ENCODE results near the gene BCAS4.
A peak's percentile ranks its signal among the peaks of the same experiment; 100 is the strongest.
"Not testable (repeated sequence)": the region's sequence is repeated elsewhere in the genome, so short reads cannot be mapped to it uniquely, and the experiment has no call there.

BCAS4 gene, protein sequence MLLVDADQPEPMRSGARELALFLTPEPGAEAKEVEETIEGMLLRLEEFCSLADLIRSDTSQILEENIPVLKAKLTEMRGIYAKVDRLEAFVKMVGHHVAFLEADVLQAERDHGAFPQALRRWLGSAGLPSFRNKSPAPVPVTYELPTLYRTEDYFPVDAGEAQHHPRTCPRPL

DNA sequence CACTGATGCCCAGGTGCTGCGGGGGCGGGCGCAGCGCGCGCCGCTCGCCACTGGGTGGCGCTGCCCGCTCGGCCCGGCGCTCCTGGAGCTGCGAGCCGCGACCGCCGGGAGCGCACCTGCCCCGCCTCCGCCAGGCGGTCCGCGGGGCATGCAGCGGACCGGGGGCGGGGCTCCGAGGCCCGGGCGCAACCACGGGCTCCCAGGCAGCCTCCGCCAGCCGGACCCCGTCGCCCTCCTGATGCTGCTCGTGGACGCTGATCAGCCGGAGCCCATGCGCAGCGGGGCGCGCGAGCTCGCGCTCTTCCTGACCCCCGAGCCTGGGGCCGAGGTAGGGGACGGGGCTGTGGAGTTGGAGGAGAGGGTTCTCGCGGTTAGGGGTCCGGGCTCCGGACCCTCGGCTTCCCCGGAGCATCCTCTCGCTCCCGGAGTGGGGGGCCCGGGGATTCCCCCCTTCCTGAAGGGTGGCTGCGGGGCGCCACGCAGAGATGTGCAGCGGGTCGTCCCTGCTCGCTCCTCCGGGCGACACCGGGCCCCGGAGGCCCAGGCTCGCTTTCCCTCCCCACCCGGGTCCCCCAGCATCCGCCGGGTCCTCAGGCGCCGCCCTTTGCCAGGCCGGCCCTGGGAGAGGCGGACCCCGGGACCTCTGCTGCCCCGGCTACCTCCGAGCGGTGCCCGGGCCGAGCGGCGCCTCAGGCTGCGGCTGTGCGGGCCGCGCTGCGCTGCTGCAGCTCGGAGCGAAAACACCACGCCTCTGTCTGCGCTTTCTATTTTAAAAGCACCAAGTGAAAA, at the start of gene BCAS4:
TSS of gene BCAS4 (plus strand) at position 216 of the 789 bp plus-strand sequence. CDS start at position 239, 23 bp downstream.
- DNase-seq = peak; percentile 35

DNA sequence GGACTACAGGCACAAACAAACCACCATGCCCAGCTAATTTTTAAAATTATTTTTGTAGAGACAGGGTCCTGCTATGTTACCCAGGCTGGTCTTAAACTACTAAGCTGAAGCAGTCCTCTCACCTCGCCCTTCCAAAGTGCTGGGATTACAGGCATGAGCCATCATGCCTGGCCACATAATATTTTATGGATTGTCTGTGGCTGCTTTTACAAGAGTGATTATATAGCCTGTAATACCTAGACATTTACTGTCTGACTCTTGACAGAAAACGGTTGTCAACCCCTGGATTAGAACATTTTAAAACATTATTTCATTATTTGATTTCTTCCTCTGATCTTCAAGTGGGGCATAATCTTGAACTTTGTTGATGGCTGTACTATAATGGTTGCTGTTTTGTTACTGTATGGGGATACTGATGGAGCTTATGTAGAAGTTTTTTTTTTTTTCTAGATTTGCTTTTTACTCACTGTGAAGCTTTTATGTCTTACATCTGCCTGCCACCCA, 49.2 kb upstream of the BCAS4 start:
- no peak for DNase-seq

DNA sequence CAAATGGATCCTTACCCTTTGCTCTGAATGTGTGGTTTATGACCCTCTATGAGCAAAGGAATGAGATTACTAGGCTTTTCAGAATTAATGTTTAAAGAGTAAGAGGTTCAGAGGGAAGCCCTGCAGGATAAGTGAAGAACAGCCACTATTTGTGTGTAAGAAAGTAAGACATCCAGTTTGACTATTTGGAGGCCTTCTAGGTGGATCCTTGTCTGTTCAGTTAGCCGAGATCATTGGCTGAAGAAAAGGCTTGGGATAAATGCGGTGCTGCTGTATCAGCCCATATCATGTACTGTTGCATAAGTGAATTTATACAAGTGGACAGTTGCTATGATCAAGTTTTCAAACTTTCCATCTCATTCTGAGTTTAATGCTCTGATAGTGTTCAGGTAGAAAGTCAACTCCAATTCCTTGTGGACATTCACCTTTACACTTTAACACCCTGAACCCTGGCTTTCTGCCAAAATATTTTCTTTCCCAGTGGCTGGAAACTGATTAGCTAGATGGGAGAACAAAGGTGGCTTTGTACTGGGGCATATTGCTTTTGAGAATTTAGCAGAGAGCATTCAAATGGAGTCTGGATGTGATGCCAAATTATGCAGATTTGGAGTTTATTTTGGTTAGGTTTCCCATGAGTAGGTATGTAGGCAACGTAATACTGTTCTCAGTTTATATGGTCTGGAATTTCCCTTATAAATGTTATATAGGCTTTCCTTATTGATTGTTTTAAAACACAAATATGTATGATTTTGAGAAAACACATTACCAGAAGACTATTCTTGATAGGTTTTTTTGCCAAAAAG, 48.5 kb upstream of the BCAS4 start:
- DNase-seq = no peak

DNA sequence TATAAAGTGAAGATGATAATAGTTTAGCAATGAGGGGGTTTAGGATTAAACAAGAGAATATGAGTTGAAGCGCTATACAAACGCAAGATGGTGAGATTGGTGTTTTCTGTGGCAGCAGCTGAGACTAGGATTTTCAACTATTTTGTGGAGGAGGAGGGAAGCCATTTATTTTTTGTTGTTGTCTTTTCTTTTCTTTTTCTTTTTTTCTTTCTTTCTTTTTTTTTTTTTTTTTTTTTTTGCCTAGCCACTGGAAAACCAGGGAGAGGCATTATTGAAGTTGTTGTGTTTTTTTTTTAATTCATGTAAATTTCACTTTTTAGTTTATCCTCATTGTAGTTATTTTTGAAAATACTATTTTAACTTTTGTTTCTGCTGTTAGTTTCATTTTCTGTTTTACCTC, 47.6 kb upstream of the BCAS4 start:
- DNase-seq = no peak

DNA sequence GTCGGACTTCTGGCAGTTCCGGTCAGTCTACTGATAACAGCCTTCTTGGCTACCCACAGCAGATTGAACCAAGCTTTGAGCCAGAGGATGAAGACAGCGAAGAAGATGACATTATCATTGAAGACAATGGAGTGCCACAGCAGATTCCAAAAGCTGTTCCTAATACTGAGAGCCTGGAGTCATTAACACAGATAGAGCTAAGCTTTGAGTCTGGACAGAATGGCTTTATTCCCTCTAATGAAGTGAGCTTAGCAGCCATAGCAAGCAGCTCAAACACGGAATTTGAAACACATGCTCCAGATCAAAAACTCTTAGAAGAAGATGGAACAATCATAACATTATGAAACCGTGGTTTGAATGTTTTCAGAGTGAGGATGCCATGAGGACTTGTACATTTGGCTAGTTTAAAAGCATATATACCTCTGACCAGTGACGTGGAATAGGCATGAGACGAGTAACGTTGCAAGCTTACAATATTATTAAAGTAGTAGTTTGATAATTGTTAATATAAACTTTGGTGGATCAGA, 44.7 kb upstream of the BCAS4 start:
- no peak for DNase-seq

DNA sequence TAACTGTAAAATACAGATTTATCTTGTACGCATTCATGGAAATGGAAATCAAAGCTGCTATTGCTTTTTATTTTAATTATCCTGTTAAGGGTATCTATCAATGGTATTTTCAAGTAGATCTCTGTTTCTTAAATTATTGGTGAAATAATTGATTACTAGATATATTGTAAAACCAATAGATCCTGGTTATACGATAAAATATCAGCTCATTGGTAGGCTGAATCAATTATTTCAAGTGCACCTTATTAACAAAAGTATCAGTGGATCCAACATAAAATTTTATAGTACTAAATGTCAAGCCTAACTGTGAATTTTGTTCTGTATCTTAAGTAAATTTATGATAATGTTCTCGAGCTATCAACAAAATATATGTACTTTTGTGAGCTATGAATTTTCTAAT, 41.7 kb upstream of the BCAS4 start:
- DNase-seq = no peak

DNA sequence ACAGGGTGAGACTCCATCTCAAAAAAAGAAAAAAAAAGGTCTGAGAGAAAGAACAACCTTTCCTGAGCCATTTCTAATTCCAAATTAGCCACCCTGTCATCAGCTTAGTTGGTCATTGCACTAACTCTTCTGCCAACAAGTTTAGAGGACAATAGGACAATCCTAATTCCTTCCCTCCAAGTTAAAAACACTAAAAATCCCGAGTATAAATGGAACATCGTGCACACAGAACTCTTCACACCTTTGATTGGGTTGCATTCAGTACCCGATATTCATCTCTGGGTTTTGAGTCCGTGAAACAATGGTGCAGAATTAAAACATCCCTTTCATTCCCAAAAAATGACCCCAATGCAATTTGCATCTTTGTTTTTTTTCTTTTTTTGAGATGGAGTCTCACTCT, 40.4 kb upstream of the BCAS4 start:
- no peak for DNase-seq

DNA sequence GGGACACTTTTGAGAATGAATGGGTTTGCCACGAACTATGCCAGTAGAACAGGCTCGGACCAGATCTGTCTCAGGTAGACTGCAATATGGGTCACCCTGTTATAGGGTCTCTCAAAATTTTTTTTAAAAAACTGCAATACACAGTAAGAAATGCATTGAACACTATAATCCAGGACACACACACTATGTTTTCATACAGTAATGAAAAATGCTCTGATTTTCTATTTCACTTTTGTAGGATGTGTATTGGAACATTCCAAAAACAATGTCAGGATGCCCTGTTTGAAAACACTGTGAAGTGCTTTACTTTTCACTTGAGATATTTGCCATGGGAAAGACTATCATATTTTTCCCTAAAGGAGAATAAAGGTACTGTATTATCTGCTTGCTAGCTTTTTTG, 38.4 kb upstream of the BCAS4 start:
- no peak for DNase-seq

DNA sequence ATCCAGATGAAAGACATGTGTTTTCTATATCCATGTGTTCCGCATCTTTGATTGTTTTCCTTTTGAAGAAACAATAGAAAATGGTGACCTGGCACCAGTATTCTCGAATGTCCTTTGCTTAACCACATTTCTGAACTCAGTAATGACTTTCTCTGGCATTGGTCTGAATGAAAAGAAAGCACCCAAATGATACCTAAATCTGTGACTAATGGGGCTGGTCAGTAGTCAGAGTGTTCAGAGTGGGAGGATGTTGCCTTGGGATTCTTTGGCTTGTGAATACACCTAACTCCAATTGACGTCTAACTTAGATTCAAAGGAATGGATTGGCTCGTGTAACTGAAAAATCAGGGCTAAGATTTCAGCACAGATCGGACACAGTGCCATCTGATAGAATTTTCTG, 36.4 kb upstream of the BCAS4 start:
- DNase-seq = no peak

DNA sequence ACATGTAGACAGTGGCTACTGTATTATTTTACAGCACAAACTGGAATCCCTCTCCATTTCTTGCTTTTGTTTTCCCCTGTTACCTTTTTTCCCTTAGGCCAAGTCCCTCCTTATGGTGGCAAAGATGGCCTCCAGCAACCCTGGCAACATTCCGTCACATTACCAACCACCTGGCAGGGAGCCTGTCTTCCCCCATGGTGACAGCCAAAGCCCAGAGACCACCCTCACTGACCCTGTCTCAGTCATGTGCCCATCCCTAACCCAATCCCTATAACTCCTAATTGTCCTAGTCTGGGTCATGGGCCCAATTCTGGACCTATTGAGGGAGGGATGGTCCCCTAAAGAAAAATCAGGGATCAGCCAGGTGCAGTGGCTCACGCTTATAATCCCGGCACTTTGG, 35.9 kb upstream of the BCAS4 start:
- no peak for DNase-seq

DNA sequence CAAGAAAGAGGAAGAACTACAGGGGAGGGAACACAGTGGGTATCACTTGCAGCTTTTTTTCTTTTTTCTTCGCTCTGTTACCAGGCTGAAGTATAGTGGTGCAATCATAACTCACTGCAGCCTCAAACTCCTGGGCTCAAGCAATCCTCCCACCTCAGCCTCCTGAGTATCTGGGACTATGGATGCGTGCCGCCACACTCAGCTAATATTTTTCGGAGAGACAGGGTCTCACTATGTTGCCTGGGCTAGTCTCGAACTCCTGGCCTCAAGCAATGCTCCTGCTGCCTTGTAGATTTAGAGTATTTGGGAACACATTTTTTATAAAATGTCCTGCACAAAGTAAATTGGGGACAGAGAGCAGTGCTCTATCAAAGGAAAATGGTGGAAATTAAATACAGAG, 35.2 kb upstream of the BCAS4 start:
- no peak for DNase-seq

DNA sequence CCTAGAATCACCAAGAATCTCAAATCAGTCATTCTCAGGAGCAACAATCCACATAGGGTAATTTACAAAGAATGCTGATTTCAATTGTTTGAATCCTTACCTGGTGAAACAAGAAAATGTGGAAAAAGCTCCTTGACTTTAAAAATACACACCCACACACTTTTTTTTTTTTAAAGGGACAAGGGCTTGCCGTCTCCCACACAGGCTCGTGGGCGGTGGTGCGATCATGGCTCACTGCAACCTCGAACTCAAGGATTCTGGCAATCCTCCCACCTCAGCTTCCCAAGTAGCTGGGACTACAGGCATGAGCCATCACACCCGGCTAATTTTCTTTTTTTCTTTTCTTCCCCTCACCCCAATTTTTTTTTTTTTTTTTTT, 32.8 kb upstream of the BCAS4 start:
- DNase-seq = no peak

DNA sequence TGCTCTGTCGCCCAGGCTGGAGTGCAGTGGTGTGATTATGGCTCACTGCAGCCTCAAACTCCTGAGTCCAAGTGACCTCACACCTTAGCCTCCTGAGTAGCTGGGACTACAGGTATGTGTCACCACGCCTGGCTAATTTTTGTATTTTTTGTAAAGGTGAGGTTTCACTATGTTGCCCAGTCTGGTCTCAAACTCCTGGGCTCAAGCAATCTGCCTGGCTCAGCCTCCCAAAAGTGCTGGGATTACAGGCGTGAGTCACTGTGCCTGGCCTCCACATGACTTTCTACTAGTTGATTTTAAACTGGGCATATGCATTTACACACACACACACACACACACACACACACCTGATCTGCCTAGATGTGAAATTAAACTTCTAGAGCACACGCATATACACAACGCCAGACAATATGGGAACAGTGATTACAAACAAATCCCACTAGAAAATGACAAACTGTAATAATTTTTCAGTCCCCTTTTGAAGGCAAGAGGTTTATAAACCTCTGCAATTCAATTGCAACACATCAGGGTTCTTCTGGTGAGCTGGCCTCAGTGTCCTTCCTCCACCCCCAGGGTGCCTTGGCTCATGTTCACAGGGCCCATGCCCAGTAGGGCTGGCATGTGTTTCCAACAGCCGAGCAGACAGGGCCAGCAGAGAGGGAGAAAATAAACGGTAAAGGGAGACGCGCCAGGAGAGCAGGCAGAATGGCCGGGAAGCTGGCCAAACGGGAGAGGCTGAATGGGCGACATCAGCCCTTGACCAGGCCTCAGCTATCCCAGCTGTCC, 32.2 kb upstream of the BCAS4 start:
- DNase-seq = no peak

DNA sequence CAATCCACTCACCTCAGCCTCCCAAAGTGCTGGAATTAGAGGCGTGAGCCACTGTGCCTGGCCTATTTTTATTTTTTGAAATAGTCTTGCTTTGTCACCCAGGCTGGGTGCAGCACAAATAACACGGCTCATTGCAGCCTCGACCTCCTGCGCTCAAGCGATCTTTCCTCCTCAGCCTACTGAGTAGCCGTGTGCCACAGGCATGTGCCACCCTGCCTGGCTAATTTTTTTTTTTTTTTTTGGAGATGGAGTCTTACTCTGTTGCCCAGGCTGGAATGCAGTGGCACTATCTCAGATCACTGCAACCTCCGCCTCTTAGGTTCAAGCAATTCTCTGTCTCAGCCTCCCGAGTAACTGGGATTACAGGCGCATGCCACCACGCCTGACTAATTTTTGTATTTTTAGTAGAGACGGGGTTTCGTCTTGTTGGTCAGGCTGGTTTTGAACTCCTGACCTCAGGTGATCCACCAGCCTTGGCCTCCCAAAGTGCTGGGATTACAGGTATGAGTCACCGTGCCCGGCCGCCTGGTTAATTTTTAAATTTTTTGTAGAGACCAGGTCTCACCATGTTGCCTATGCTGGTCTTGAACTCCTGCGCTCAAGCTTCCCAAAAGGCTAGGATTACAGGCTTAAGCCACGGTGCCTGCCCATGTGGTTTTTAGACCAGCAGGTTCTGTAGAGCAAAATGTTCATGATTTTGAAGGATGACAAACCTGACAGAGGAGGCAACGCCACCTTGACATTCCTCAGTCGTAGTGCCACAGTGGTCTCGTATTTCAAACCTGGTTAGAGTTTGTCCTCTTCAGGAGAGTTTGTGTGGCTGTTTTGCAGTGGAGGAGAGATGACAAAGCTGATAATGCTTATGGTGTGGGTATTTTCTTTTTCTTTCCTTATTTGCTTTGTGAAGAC, 31.1 kb upstream of the BCAS4 start:
- not testable (repeated sequence) for DNase-seq

DNA sequence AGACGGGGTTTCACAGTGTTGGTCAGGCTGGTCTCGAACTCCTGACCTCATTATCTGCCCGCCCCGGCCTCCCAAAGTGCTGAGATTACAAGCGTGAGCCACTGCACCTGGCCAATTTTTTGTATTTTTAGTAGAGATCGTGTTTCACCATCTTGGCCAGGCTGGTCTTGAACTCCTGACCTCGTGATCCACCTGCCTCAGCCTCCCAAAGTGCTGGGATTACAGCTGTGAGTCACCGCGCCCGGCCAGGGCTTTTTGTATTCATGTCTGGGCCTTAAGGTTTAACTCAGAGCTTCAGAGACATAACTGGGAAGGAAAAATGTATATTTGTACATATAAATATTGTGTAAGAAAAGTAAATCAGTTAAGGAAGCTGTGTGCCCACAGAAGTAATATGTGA, 29.6 kb upstream of the BCAS4 start:
- DNase-seq = not testable (repeated sequence)

DNA sequence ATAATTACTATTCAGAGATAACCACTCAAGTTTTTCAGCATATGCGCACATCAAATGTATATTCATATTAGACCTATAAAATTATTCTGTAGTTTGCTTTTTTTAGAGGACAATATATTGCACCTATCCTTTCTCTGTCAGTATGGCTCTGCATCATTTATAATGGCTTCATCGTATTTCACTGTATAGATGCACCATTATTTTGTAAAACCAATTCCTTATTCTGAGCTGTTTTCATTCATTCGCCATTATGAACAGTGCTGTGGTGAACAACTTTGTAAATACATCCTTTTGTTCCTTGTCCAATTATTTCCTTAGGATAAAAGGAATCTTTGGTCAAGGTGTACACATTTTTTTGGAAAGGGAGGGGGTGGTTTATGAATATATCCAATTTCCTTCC, 29.2 kb upstream of the BCAS4 start:
- DNase-seq = no peak

DNA sequence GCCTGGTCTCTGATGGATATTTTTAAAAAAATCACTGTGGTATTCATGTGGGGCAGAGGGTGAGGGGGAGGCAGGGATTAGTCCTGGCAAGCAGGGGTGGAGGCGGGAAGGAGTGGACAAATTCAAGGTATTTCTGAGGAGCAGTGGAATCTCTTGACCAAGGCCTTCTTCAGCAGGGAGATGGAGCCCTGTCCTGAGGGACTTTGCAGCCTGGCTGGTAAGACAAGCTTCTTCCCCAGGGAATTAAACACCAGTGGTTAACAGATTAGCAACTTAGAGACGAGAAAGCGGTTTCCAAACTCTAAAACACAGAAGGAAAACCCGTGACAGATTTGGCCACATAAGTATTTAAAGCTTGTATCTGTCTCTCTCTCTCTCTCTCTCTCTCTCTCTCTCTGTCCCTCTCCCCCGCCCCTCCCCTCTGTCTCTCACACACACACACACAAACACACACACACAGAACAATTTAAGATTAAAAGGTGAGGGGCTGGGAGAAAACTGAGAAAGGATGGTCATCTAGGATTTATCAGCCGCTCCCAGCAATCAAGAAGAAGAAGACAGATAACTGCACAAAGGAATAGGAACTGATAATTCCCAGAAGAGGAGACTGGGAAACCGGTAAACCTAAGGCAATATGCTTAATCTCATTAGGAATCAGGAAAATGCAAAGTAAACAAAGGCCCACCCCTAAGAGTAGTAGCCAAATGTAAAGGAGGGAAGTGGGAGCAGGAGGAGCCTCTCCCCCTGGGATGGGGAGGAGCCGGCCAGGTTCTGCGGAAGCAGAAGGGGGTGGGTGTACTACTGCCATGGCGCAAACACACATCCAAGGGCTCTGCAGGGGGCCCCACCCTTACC, 27.7 kb upstream of the BCAS4 start:
- DNase-seq = not testable (repeated sequence)

DNA sequence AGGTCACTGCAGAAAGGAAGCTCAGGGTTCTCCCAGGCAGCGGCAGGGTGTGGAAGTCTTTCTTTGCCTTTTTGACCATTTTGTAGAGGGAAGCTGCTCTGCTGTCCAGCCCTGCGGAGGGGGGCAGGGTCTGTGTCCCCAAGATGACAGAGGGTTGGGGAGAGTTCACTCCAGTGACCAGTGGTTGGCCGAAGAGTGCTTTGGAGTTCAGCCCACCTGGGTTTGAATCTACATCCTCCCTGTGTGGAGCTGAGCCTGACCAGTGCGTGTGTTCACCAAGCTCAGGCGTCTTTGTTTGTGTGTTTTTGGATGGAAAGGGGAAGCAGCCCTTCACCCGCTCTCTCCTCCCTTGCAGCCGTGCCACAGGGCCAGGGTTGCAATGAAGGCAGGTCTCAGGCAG, 25.9 kb upstream of the BCAS4 start:
- DNase-seq = not testable (repeated sequence)

DNA sequence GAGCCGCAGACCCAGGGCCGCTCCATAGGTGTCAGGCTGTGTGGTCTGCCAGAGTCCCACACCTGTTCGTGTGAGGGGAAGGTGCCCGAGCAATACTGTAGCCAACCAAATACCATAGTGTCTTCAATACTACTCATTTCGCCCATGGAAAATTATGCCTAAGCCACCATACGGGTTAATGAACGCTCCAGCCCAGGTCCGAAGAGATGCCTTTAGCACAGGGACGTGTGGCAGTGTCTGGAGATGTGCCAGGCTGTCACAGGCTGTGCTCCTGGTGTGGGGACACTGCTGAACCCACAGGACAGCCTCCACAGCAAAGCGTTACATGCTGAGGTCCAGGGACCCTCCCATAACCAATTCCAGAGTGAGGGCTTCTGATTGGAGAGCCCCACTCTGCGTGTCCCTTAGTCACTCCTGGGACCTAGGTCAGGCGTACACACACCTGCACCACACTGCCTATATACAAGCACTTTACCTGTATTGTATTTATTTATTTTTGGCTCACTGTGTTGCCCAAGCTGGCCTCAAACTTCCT, 25.2 kb upstream of the BCAS4 start:
- DNase-seq = not testable (repeated sequence)

DNA sequence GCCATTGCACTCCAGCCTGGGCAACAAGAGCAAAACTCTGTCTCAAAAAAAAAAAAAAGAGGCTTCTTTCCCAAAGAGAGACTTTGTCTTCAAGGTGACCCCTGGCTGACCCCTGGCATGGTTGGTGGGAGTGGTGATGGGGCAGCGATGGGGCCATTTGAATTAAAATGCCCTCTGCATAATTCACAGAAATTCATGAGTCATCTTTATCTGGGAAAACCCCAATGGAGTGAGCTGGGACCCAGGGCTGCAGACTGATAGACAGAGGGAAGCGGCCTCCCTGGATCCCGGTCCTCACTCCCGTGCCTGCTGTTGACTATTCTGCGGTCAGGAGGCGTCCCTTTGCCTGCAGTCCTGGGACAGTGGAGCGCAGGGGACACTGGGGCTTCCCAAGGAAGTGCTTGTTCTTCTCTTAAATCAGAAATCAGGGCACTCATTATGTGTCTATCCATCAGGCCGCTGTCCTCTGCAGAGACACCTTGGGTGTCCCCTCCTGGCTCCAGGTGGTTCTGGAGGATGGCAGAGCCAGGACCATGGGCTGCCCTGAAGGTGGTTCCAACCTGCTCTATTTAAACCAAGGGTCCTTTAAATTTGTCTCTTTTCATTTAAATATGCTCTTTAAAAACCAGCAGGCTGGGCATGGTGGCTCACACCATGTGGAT, 23.3 kb upstream of the BCAS4 start:
- DNase-seq = not testable (repeated sequence)

All from NCI-H2107 (cell line).